ENCODE data around the gene PDGFRB.

The PDGFRB gene

GRCh38 chr5:150126921-150127265, 28.8 kb downstream of the PDGFRB start:
- TF ChIP-seq ZBTB21 (tag by site-specific recombination; IDR thresholded peaks at IDR 0.05) (no peak), ZNF768 (tag by site-specific recombination; IDR thresholded peaks at IDR 0.05) (no peak), ZNF157 (tag by site-specific recombination; IDR thresholded peaks at IDR 0.05) (no peak), ZSCAN23 (tag by site-specific recombination; IDR thresholded peaks at IDR 0.05) (no peak), WT1 (tag by site-specific recombination; IDR thresholded peaks at IDR 0.05) (no peak), ZNF138 (tag by site-specific recombination; IDR thresholded peaks at IDR 0.05; ENCODE audit: borderline replicate concordance) (no peak)
- no peaks in the 10 kb centered on the region for H3K9me3 ChIP-seq (ENCODE audit: control insufficient read depth, insufficient read depth, low read depth, low read length)
- no peak overlapping the region for H3K4me3 ChIP-seq (ENCODE audit: low read depth, low read length)
- H3K36me3 ChIP-seq (ENCODE audit: control insufficient read depth in 2 of 2, insufficient read depth in 1 of 2, low read length in 2 of 2), result no peaks in the 10 kb centered on the region
- H3K4me1 ChIP-seq (ENCODE audit: control insufficient read depth, insufficient read depth, low read length), result no peaks in the 10 kb centered on the region
- H3K27ac ChIP-seq (ENCODE audit: extremely low read depth, low read depth, low read length), result no peak overlapping the region
- ChIA-PET CTCF (interaction anchor here (0.7 to 1.9 kb wide), 4 partner anchors 8 to 433 kb away, joined by 4 to 7 read pairs (median 4); no protein-coding TSS in a partner anchor), POLR2A (no interaction called here)

GRCh38 chr5:150126199-150126920, 29.3 kb downstream of the PDGFRB start:
- CTCF ChIA-PET, result interaction anchor here (0.7 to 1.5 kb wide), 2 partner anchors 9 to 292 kb away, joined by 3 to 4 read pairs; no protein-coding TSS in a partner anchor
- Histone ChIP-seq H3K9me3 (ENCODE audit: control insufficient read depth, insufficient read depth, low read depth, low read length) (no peaks in the 10 kb centered on the region), H3K27ac (ENCODE audit: extremely low read depth, low read depth, low read length) (no peak overlapping the region), H3K36me3 (ENCODE audit: control insufficient read depth in 2 of 2, insufficient read depth in 1 of 2, low read length in 2 of 2) (no peaks in the 10 kb centered on the region), H3K4me3 (ENCODE audit: low read depth, low read length) (no peak overlapping the region), H3K4me1 (ENCODE audit: control insufficient read depth, insufficient read depth, low read length) (no peaks in the 10 kb centered on the region)
- TF ChIP-seq ZIC2 (tag by site-specific recombination; IDR thresholded peaks at IDR 0.05) (peak; percentile 87), GLIS1 (tag by site-specific recombination; IDR thresholded peaks at IDR 0.05) (peak; percentile 56), HOXD13 (CRISPR knock-in tag; IDR thresholded peaks at IDR 0.05; ENCODE audit: borderline replicate concordance) (no peak), AEBP2 (tag by site-specific recombination; IDR thresholded peaks at IDR 0.05; ENCODE audit: borderline replicate concordance) (no peak), MZF1 (tag by site-specific recombination; IDR thresholded peaks at IDR 0.05; ENCODE audit: borderline replicate concordance) (no peak), ZNF19 (tag by site-specific recombination; IDR thresholded peaks at IDR 0.05; ENCODE audit: low read depth) (no peak), ZNF660 (tag by site-specific recombination; IDR thresholded peaks at IDR 0.05) (no peak), ZNF174 (tag by site-specific recombination; IDR thresholded peaks at IDR 0.05) (no peak), REPIN1 (tag by site-specific recombination; IDR thresholded peaks at IDR 0.05; ENCODE audit: low read depth) (no peak), ZNF654 (tag by site-specific recombination; IDR thresholded peaks at IDR 0.05; ENCODE audit: low read depth) (no peak), ZNF391 (tag by site-specific recombination; IDR thresholded peaks at IDR 0.05; ENCODE audit: borderline replicate concordance, low read depth) (no peak)
- POLR2A ChIA-PET, result no interaction called here

GRCh38 chr5:150125334-150125733, 30.3 kb downstream of the PDGFRB start:
- POLR2A ChIA-PET, result no interaction called here
- Histone ChIP-seq H3K36me3 (ENCODE audit: control insufficient read depth in 2 of 2, insufficient read depth in 1 of 2, low read length in 2 of 2) (no peaks in the 10 kb centered on the region), H3K27ac (ENCODE audit: extremely low read depth, low read depth, low read length) (no peak overlapping the region), H3K4me1 (ENCODE audit: control insufficient read depth, insufficient read depth, low read length) (no peaks in the 10 kb centered on the region), H3K4me3 (ENCODE audit: low read depth, low read length) (no peak overlapping the region), H3K9me3 (ENCODE audit: control insufficient read depth, insufficient read depth, low read depth, low read length) (no peaks in the 10 kb centered on the region)
- CTCF ChIA-PET, result interaction anchor here (0.5 to 1.5 kb wide), 2 partner anchors 147 to 291 kb away, joined by 3 read pairs; no protein-coding TSS in a partner anchor
- TF ChIP-seq ZBTB20 (tag by site-specific recombination; IDR thresholded peaks at IDR 0.05), result no peak
- no peak for TF ChIP-seq ZNF398 (tag by site-specific recombination; IDR thresholded peaks at IDR 0.05)
- TF ChIP-seq ZBTB7A (tag by site-specific recombination; IDR thresholded peaks at IDR 0.05; ENCODE audit: low read depth), result no peak
- no peak for TF ChIP-seq ZNF140 (tag by site-specific recombination; IDR thresholded peaks at IDR 0.05)
- TF ChIP-seq ZNF404 (tag by site-specific recombination; IDR thresholded peaks at IDR 0.05), result no peak
- TF ChIP-seq FEZF1 (tag by site-specific recombination; IDR thresholded peaks at IDR 0.05), result no peak
- no peak for TF ChIP-seq ZNF596 (tag by site-specific recombination; IDR thresholded peaks at IDR 0.05)
- TF ChIP-seq ZNF791 (tag by site-specific recombination; IDR thresholded peaks at IDR 0.05), result no peak
- no peak for TF ChIP-seq ZFP69B (tag by site-specific recombination; IDR thresholded peaks at IDR 0.05)
- TF ChIP-seq ZNF394 (tag by site-specific recombination; IDR thresholded peaks at IDR 0.05; ENCODE audit: borderline replicate concordance), result no peak
- no peak for TF ChIP-seq ZFP37 (tag by site-specific recombination; IDR thresholded peaks at IDR 0.05)
- TF ChIP-seq ZSCAN16 (tag by site-specific recombination; IDR thresholded peaks at IDR 0.05), result no peak
- TF ChIP-seq ZNF48 (tag by site-specific recombination; IDR thresholded peaks at IDR 0.05), result no peak
- TF ChIP-seq ZNF785 (tag by site-specific recombination; IDR thresholded peaks at IDR 0.05), result no peak

Data from HEK293 (cell line).